Urothelium cell line (cell line): Measurements from ENCODE around the gene ZNF443.
"Not testable (repeated sequence)": the region's sequence is repeated elsewhere in the genome, so short reads cannot be mapped to it uniquely, and the experiment has no call there.

ENCODE experiments used
- DNase-seq: peaks from one replicate; pipeline ENCODE4 v3.0.0; 2011; ENCODE audit warnings: low spot score, mixed read lengths
- FAIRE-seq: peaks from 2 replicates; lab custom pipeline; 2011; peaks lifted over from hg19 to GRCh38; lab: Jason Lieb, UNC

The ZNF443 gene

GRCh38 chr19:12440541-12441316, at the start of gene ZNF443:
TSS of gene ZNF443 (minus strand) at chr19:12441021. CDS start at chr19:12440914, 107 bp downstream.
- DNase-seq (peak; percentile 84), FAIRE-seq (no peak)

- not testable (repeated sequence) for DNase-seq, FAIRE-seq
Observed at GRCh38 chr19:12486265-12486783, 45.5 kb upstream of the ZNF443 start.

- FAIRE-seq = no peak
- no peak for DNase-seq
Observed at GRCh38 chr19:12485571-12485970, 44.8 kb upstream of the ZNF443 start.

GRCh38 chr19:12485052-12485416, 44.2 kb upstream of the ZNF443 start:
- FAIRE-seq (no peak), DNase-seq (no peak)

- DNase-seq (peak; percentile 88), FAIRE-seq (peak; percentile 42)
Observed at GRCh38 chr19:12484371-12485051, 43.7 kb upstream of the ZNF443 start, which contains the start of gene ZNF709. TSS of gene ZNF709 (minus strand) at chr19:12484816. CDS start at chr19:12484657, 159 bp downstream.

GRCh38 chr19:12484011-12484370, 43.2 kb upstream of the ZNF443 start:
- FAIRE-seq = no peak
- DNase-seq = no peak

- DNase-seq (no peak), FAIRE-seq (no peak)
Observed at GRCh38 chr19:12482509-12482886, 41.7 kb upstream of the ZNF443 start.

- FAIRE-seq = no peak
- DNase-seq = no peak
Observed at GRCh38 chr19:12481781-12482508, 41.1 kb upstream of the ZNF443 start.

GRCh38 chr19:12478234-12478941, 37.6 kb upstream of the ZNF443 start:
- DNase-seq (no peak), FAIRE-seq (no peak)

- not testable (repeated sequence) for DNase-seq, FAIRE-seq
Observed at GRCh38 chr19:12467651-12468050, 26.8 kb upstream of the ZNF443 start.

- FAIRE-seq = no peak
Observed at GRCh38 chr19:12465211-12465610, 24.4 kb upstream of the ZNF443 start.

GRCh38 chr19:12464769-12465168, 23.9 kb upstream of the ZNF443 start:
- FAIRE-seq (no peak), DNase-seq (no peak)

More at GRCh38 chr19:12465211-12465610, 24.4 kb upstream of the ZNF443 start:
- DNase-seq = no peak

GRCh38 chr19:12464139-12464538, 23.3 kb upstream of the ZNF443 start:
- DNase-seq, FAIRE-seq: not testable (repeated sequence)

GRCh38 chr19:12453495-12453894, 12.7 kb upstream of the ZNF443 start:
- DNase-seq (no peak), FAIRE-seq (no peak)

GRCh38 chr19:12450844-12451243, 10.0 kb upstream of the ZNF443 start:
- DNase-seq = no peak
- no peak for FAIRE-seq

GRCh38 chr19:12448808-12449207, 8.0 kb upstream of the ZNF443 start:
- no peak for DNase-seq
- no peak for FAIRE-seq

GRCh38 chr19:12439686-12440540, 908 bp downstream of the ZNF443 start:
- not testable (repeated sequence) for DNase-seq, FAIRE-seq

GRCh38 chr19:12430726-12431299, 10.0 kb downstream of the ZNF443 start:
- not testable (repeated sequence) for DNase-seq, FAIRE-seq

GRCh38 chr19:12425888-12426274, 14.9 kb downstream of the ZNF443 start:
- DNase-seq (no peak), FAIRE-seq (no peak)
